GM20000 (cell line): ENCODE data around the gene SNX25.
"Not testable (repeated sequence)": the region's sequence is repeated elsewhere in the genome, so short reads cannot be mapped to it uniquely, and the experiment has no call there.

ENCODE experiments used
- DNase-seq: peaks from one replicate; pipeline ENCODE4 v3.0.0; 2012; ENCODE audit warnings: low spot score
- TF ChIP-seq, protein P1 (sequence below): IDR thresholded peaks from 2 replicates; pipeline ENCODE4 v1.5.1; 2012; ENCODE audit warnings: mild to moderate bottlenecking, control low read depth; ENCODE audit errors: extremely low read depth, missing control alignments

SNX25 gene

DNA sequence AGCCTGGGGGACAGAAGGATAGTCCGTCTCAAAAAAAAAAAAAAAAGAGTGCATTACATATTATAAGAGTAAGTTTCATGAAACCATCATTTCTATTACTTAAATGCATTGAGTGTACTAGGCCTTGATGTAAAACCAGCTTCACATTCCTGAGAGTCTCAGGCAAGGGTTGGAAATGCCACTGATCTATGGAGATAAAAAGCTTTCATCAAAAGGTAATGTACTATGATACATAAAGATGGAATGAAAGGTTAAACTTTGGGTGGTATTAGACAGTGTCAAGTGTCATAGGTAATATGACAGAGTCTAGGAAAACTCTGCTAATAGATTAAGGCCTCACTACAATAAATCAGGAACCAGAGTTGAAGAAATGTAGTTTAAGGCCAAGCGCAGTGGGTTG lies 13.0 kb upstream of the SNX25 start:
- TF ChIP-seq, protein P1, sequence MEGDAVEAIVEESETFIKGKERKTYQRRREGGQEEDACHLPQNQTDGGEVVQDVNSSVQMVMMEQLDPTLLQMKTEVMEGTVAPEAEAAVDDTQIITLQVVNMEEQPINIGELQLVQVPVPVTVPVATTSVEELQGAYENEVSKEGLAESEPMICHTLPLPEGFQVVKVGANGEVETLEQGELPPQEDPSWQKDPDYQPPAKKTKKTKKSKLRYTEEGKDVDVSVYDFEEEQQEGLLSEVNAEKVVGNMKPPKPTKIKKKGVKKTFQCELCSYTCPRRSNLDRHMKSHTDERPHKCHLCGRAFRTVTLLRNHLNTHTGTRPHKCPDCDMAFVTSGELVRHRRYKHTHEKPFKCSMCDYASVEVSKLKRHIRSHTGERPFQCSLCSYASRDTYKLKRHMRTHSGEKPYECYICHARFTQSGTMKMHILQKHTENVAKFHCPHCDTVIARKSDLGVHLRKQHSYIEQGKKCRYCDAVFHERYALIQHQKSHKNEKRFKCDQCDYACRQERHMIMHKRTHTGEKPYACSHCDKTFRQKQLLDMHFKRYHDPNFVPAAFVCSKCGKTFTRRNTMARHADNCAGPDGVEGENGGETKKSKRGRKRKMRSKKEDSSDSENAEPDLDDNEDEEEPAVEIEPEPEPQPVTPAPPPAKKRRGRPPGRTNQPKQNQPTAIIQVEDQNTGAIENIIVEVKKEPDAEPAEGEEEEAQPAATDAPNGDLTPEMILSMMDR: no peak
- no peak for DNase-seq

DNA sequence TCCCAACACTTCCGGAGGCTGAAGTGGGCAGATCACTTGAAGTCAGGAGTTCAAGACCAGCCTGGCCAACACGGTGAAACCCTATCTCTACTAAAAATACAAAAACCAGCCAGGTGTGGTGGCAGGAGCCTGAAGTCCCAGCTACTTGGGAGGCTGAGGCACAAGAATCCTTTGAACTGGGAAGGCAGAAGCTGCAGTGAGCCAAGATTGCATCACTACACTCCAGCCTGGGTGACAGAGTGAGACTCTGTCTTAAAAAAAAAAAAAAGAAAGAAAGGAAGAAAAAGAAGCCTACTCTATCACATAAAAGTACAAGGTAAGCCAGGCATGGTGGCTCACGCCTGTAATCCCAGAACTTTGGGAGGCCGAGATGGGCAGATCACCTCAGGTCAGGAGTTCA lies 11.2 kb upstream of the SNX25 start:
- not testable (repeated sequence) for DNase-seq

DNA sequence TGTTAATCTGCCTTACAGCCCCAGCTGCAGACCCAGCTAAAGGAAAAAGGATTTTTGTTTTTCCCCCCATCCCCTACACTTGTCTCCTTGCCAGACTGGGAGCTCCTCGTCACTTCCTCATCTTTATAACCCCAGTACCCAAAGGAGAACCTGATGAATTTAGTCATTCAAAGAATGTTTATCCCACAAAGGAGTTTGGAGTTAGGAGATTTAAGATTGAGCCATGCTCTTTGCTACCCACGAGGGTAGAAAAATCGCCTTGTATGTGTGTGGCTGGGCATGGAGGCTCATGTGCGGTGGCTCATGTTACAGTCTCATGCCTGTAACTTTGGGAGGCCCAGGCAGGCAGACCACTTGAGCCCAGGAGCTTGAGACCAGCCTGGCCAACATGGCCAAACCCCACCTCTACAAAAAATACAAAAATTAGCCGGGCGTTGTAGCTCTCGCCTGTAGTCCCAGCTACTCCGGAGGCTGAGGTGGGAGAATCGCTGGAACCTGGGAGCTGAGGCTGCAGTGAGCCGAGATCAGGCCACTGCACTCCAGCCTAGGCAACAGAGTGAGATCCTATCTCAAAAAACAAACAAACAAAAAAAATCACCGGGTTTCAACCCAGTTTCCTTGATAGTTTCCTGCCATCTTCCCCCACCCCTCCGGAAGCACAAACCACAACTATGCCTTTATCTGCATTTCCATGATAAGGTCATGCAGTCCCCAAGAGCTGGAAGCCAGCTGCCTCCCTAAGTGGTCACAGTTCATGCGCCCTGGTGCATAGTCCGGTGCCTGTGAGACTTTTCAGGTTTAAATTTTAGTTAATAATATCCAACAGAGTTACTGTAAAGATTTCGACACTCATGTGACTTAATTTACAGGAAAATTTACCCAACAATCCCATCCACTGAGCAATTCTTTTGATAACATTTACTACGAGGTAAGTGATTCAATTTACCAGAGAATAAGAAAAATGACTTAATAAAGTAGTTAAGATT lies 7.1 kb upstream of the SNX25 start:
- DNase-seq: no peak
- TF ChIP-seq, protein P1: no peak

DNA sequence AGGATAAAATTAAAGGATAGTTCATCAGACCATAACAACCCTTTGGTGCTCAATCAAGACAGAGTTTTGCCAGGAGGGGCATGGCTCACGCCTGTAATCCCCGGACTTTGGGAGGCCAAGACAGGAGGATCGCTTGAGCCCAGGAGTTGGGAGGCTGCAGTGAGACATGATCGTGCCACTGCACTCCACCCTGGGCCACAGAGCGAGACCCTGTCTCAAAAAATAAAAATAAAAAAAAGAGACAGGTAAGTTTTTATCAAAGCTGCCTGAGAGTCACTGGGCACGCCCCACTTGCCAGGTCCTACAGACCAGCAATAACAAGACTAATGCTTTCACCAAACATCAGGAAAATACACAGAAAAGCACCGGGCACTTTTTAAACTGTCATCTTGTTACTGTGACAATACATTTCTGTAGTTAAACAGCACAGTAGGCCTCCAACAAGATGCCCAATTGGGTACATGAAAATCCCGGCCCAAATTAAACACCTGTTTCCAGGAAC lies 6.4 kb upstream of the SNX25 start:
- DNase-seq: no peak
- TF ChIP-seq, protein P1: no peak

DNA sequence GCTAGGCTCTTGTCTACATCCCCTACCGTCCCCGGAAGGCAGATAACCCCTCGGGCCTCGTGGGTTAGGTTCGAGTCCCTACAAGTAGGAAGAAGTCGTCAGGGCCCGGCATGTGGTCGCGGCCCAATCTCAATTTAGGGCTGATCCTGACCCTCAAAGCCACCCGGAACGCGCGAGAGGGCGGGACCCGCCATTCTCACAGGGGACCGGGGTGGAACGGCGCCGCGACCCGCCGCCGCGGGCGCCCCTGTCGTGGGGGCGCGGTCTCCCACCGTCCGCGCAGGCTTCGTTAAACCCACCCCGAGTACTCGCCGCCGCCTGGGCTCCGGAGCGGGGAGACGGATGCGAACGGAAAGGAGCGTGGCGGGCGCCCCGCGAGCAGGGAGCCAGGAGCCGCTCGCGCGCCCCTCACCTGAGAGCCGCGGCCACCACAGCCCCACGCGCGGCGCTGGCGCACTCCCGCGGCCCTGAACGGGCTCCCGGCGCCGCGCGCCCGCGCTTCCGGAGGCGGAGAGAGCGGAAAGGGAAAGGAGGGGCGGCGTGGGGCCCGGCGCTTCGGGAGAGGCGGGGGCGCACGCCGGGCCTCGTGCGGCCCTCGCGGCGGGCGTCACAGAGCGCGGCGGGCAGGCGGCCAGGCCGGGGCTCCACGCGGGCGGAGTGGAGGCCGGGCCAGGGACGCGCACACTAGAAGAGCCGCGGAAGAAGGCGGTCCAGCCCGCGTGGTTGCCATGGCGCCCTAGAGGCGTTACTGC lies 5.7 kb upstream of the SNX25 start, which contains the start of gene CFAP97:
Gene CFAP97 (minus strand): TSS at position 515 of the 752 bp plus-strand sequence. CDS start 12,804 bp downstream, outside the sequence.
- TF ChIP-seq, protein P1: no peak
- peak; percentile 91 for DNase-seq

DNA sequence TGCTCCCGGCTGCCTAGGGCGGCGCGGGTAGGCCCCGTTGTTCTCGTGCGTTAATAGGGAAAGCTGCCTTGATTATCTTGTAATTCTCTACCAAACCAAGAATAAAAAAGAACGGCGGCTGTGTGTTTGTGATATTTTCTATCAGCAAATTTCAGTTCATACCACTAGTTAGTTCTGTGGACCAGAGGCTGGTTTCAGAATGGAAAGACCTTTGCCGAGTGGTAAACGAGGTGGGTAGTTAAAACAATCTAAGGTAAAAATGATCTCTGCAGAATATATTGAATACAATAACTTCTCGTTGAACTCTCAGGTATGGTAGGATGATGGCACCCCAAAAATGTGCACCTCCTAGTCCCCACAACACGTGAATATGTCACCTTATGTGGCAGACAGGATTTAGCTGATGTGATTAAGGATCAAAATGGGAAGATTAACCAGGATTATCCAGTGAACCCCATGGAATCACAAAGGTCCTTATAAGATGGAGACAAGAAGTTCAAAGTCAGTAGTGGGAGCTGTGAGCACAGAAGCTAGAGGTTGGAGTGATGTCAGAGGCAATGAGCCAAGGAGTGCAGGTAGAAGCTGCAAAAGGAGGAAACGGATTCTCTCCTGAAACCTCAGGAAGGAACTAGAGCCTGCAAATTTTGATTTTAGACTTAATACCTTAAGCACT lies 5.0 kb upstream of the SNX25 start:
- DNase-seq: peak; percentile 41
- TF ChIP-seq, protein P1: no peak

DNA sequence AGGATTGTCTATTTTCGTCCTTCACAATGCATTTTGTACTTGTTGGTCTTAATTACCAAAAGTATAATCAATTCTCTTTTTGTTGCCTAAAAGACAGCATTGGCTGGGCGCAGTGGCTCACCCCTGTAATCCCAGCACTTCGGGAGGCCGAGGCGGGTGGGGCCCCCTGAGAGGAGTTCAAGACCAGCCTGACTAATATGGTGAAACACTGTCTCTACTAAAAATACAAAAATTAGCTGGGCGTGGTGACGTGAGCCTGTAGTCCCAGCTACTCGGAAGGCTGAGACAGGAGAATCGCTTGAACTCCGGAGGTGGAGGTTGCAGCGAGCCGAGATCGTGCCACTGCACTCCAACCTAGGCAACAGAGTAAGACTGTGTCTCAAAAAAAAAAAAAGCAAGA lies 4.3 kb upstream of the SNX25 start:
- peak; percentile 24 for DNase-seq
